A549 (cell line): ENCODE results near the gene TCOF1. TPM values are rescaled to one million over a fixed set of nuclear protein-coding genes. Genes with fewer than 3 reads are reported as not detected.

ENCODE experiments used
- ATAC-seq, 2 experiments: fragments of 200-7000 bp in 1 of 2; fragments of >200 bp in 1 of 2; cut with Nextera tagmentation in 1 of 2; cut with Tn5 transposase in 1 of 2; 3 replicates each; pipeline versions ENCODE4 v1.8.0 to v1.9.1; 2018 to 2020; ENCODE audit warnings: mild to moderate bottlenecking in 1 of 2, moderate library complexity in 1 of 2
- CTCF ChIA-PET: fragments of 300-600 bp; sonication (Branson Sonifier 250); formaldehyde crosslinking; extraction: SDS; loops from one replicate; lab custom pipeline; 2021; ENCODE audit warnings: antibody characterized with exemption, inconsistent platforms; lab: Yijun Ruan, JAX
- POLR2A ChIA-PET: fragments of 350-600 bp; formaldehyde crosslinking; extraction: SDS; loops from one replicate; lab custom pipeline; 2021; ENCODE audit warnings: antibody characterized with exemption, inconsistent platforms; lab: Yijun Ruan, JAX
- DNase-seq, 2 experiments: peaks; one replicate each; pipeline versions ENCODE4 v3.0.0 to v3.0.0-alpha.2; 2011 to 2016; ENCODE audit warnings: low read depth in 1 of 2, low spot score in 1 of 2
- FAIRE-seq: peaks from 2 replicates; lab custom pipeline; 2011; peaks lifted over from hg19 to GRCh38; lab: Jason Lieb, UNC
- H3K27ac ChIP-seq, 2 experiments: fragments of >200 bp; sonication (Bioruptor Twin); formaldehyde crosslinking; 3 replicates each; pipeline ENCODE4 v1.5.1; 2016 to 2017
- H3K4me1 ChIP-seq: fragments of >200 bp; sonication (Bioruptor Twin); formaldehyde crosslinking; 3 replicates; pipeline ENCODE4 v1.6.1; 2016
- H3K4me2 ChIP-seq: fragments of >200 bp; sonication (Bioruptor Twin); formaldehyde crosslinking; 3 replicates; pipeline ENCODE4 v1.6.1; 2016
- H3K4me3 ChIP-seq: fragments of >200 bp; sonication (Bioruptor Twin); formaldehyde crosslinking; 3 replicates; pipeline ENCODE4 v1.5.1; 2016
- H3K9me3 ChIP-seq: fragments of >200 bp; sonication (Bioruptor Twin); formaldehyde crosslinking; 3 replicates; pipeline ENCODE4 v1.6.1; 2016
- BCL3 ChIP-seq: fragments of >200 bp; sonication (Bioruptor Twin); formaldehyde crosslinking; IDR thresholded peaks from 3 replicates; pipeline ENCODE4 v1.6.1; 2016
- CBX2 ChIP-seq: fragments of 200-600 bp; sonication (generic); IDR thresholded peaks from 2 replicates; pipeline ENCODE4 v1.6.1; 2016; ENCODE audit warnings: low read depth, mild to moderate bottlenecking, borderline replicate concordance
- CEBPB ChIP-seq, 2 experiments: fragments of >200 bp in 1 of 2; sonication (Bioruptor Twin) in 1 of 2; formaldehyde crosslinking in 1 of 2; IDR thresholded peaks; 2 replicates each; pipeline ENCODE4 v1.6.1; 2012 to 2016
- EHF ChIP-seq: fragments of 250-450 bp; sonication (Bioruptor Pico); IDR thresholded peaks from 2 replicates; pipeline ENCODE4 v1.5.0; 2020; ENCODE audit warnings: mild to moderate bottlenecking
- EHMT2 ChIP-seq: fragments of 200-600 bp; sonication (generic); IDR thresholded peaks from 2 replicates; pipeline ENCODE4 v1.6.1; 2016; ENCODE audit warnings: antibody characterized with exemption, low read depth, mild to moderate bottlenecking, moderate library complexity
- EP300 ChIP-seq, 2 experiments: fragments of >200 bp; sonication (Bioruptor Twin); formaldehyde crosslinking; IDR thresholded peaks; 2 replicates in 1 of 2; 3 replicates in 1 of 2; pipeline ENCODE4 v1.6.1; 2016 to 2017
- FOXS1 ChIP-seq: fragments of 250-450 bp; sonication (Bioruptor Pico); IDR thresholded peaks from 2 replicates; pipeline ENCODE4 v1.5.0; 2020; ENCODE audit warnings: mild to moderate bottlenecking, moderate library complexity
- HOXA7 ChIP-seq: fragments of 250-450 bp; sonication (Bioruptor Pico); IDR thresholded peaks from 2 replicates; pipeline ENCODE4 v1.5.0; 2020; ENCODE audit warnings: mild to moderate bottlenecking, moderate library complexity
- HOXB13 ChIP-seq: fragments of 250-450 bp; sonication (Bioruptor Pico); IDR thresholded peaks from 2 replicates; pipeline ENCODE4 v1.5.0; 2020; ENCODE audit warnings: low read depth, mild to moderate bottlenecking, moderate library complexity
- KDM1A ChIP-seq: fragments of 200-600 bp; sonication (generic); IDR thresholded peaks from 2 replicates; pipeline ENCODE4 v1.6.1; 2016; ENCODE audit warnings: low read depth, mild to moderate bottlenecking
- KDM5A ChIP-seq: fragments of 200-600 bp; sonication (generic); IDR thresholded peaks from 2 replicates; pipeline ENCODE4 v1.6.1; 2016; ENCODE audit warnings: antibody characterized with exemption, mild to moderate bottlenecking
- NPAS2 ChIP-seq: fragments of 250-450 bp; sonication (Bioruptor Pico); IDR thresholded peaks from 2 replicates; pipeline ENCODE4 v1.8.0; 2022; ENCODE audit warnings: mild to moderate bottlenecking, moderate library complexity, borderline replicate concordance
- NR3C1 ChIP-seq: fragments of >200 bp; sonication (Bioruptor Twin); formaldehyde crosslinking; IDR thresholded peaks from 3 replicates; pipeline ENCODE4 v1.6.1; 2017
- PBX3 ChIP-seq: IDR thresholded peaks from 2 replicates; pipeline ENCODE4 v1.6.1; 2012
- RARB ChIP-seq: fragments of 250-450 bp; sonication (Bioruptor Pico); IDR thresholded peaks from 2 replicates; pipeline ENCODE4 v1.8.0; 2021; ENCODE audit warnings: mild to moderate bottlenecking, moderate library complexity
- RFX5 ChIP-seq: fragments of 450-650 bp; IDR thresholded peaks from 2 replicates; pipeline ENCODE4 v1.7.1; 2014; ENCODE audit warnings: antibody characterized with exemption, mild to moderate bottlenecking, moderate library complexity
- RNF2 ChIP-seq: fragments of 200-600 bp; sonication (generic); IDR thresholded peaks from 2 replicates; pipeline ENCODE4 v1.6.1; 2016; ENCODE audit warnings: low read depth, mild to moderate bottlenecking, antibody characterized with exemption, moderate library complexity, borderline replicate concordance
- SMC3 ChIP-seq: fragments of >200 bp; sonication (Bioruptor Twin); formaldehyde crosslinking; IDR thresholded peaks from 3 replicates; pipeline ENCODE4 v1.6.1; 2018; ENCODE audit warnings: inconsistent platforms
- TFCP2L1 ChIP-seq: fragments of 250-450 bp; sonication (Bioruptor Pico); IDR thresholded peaks from 2 replicates; pipeline ENCODE4 v1.5.0; 2021; ENCODE audit warnings: mild to moderate bottlenecking
- TP53 ChIP-seq: fragments of 250-450 bp; sonication (Bioruptor Pico); IDR thresholded peaks from 2 replicates; pipeline ENCODE4 v1.5.0; 2021; ENCODE audit warnings: mild to moderate bottlenecking, moderate library complexity
- ZC3H11A ChIP-seq: fragments of 450-650 bp; IDR thresholded peaks from 2 replicates; pipeline ENCODE4 v1.6.1; 2014; ENCODE audit warnings: antibody characterized with exemption, mild to moderate bottlenecking
- ZNF302 ChIP-seq: fragments of 250-450 bp; sonication (Bioruptor Pico); IDR thresholded peaks from 2 replicates; pipeline ENCODE4 v1.9.0; 2021; ENCODE audit warnings: inconsistent platforms, mild to moderate bottlenecking, moderate library complexity
- ZSCAN20 ChIP-seq: fragments of 250-450 bp; sonication (Bioruptor Pico); IDR thresholded peaks from 2 replicates; pipeline ENCODE4 v1.8.0; 2022; ENCODE audit warnings: mild to moderate bottlenecking, moderate library complexity
- WGBS: methylation state at CpG from one replicate; pipeline ENCODE4 v1.1.6; 2017; ENCODE audit errors: missing lambda C conversion rate; 5-methylcytosine and 5-hydroxymethylcytosine counted together
- polyA plus RNA-seq, 4 experiments: library from polyadenylated mRNA; depleted of rRNA in 3 of 4; stranded (reverse); fragments of >200 nt; fragmentation: RNase III in 1 of 4; extraction: RNeasy Plus Mini Kit Qiagen cat#74134 plus additional on column Dnase treatment in 1 of 4; gene quantifications; 2 replicates in 3 of 4; 3 replicates in 1 of 4; pipeline ENCODE4 v1.2.3, GENCODE V29; 2011 to 2017
- TF ChIP-seq, protein P1 (sequence below): IDR thresholded peaks from 2 replicates; pipeline ENCODE4 v1.6.1; 2012; ENCODE audit warnings: low read depth, borderline replicate concordance
- TF ChIP-seq, protein P2 (sequence below): IDR thresholded peaks from 2 replicates; pipeline ENCODE4 v1.6.1; 2012
- TF ChIP-seq, protein P3 (sequence below): fragments of 450-650 bp; IDR thresholded peaks from 2 replicates; pipeline ENCODE4 v1.6.1; 2014; ENCODE audit warnings: antibody characterized with exemption

Gene TCOF1
- polyA plus RNA-seq, 2 of the 4 experiments (the other 2 are of a cell fraction) = 17.5 to 47.1 TPM

DNA sequence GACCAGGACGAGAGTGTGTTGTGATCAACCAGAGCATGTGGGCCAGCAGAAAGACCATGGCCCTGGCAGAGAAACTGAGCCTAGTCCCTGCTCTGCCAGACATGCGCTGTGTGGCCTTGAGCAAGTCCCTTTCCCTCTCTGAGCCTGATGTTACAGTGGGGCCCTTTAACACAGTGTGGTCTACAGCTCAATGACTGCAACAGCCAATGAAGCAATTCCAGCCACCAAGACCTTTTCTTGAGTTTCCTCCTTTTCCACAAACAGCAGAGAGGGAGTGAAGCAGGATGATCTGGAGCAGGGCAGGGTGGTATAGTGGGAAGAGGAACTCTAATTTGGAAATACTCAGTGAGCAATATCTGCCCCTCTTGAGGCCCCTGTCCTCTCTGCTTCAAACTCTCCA lies 29.0 kb upstream of the TCOF1 start:
- CTCF ChIA-PET = interaction anchor here (0.7 to 1.8 kb wide), 6 partner anchors 9 to 56 kb away, joined by 3 to 6 read pairs (median 4); no protein-coding TSS in a partner anchor
- H3K27ac ChIP-seq = no peak overlapping the region
- no peak overlapping the region for H3K4me3 ChIP-seq
- POLR2A ChIA-PET = no interaction called here
- no peaks in the 10 kb centered on the region for H3K9me3 ChIP-seq
- H3K4me1 ChIP-seq = no peaks in the 10 kb centered on the region; the same call in 2 of the 3 replicates
- WGBS = 94% methylated on average over 2 of the region's 2 CpGs
- ATAC-seq = no peak
- TF ChIP-seq NR3C1 (no peak), KDM5A (no peak), RARB (no peak), ZSCAN20 (no peak), ZNF302 (CRISPR knock-in tag) (no peak), EHMT2 (no peak), NPAS2 (CRISPR knock-in tag) (no peak), FOXS1 (CRISPR knock-in tag) (no peak), CBX2 (no peak), TP53 (CRISPR knock-in tag) (no peak), ZC3H11A (no peak), TFCP2L1 (CRISPR knock-in tag) (no peak)
- TF ChIP-seq, protein P1, sequence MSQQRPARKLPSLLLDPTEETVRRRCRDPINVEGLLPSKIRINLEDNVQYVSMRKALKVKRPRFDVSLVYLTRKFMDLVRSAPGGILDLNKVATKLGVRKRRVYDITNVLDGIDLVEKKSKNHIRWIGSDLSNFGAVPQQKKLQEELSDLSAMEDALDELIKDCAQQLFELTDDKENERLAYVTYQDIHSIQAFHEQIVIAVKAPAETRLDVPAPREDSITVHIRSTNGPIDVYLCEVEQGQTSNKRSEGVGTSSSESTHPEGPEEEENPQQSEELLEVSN = no peak
- TF ChIP-seq, protein P2, sequence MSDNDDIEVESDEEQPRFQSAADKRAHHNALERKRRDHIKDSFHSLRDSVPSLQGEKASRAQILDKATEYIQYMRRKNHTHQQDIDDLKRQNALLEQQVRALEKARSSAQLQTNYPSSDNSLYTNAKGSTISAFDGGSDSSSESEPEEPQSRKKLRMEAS = no peak
- H3K4me2 ChIP-seq = no peak overlapping the region
- DNase-seq = no peak
- no peak for FAIRE-seq

DNA sequence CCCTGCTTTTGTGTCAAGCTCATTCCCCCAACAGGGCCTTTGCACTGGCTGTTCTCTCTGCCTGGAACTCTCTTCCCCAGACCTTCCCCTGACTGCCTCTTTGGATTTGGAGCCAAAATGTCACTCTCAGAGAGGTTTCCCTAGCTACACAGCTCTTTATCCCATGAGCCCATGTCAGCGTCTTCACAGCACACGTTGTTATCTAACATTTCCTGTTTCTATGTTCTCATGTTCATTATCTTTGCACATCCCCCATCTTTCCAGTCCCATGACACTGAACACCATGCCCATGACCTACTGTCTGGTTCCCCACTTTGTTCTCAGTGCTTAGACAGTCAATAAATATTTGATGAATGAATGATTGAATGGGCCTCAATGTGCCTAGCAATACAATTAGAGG lies 28.5 kb upstream of the TCOF1 start:
- Histone ChIP-seq H3K4me1 (no peaks in the 10 kb centered on the region; the same call in 2 of the 3 replicates), H3K4me3 (no peak overlapping the region), H3K9me3 (no peaks in the 10 kb centered on the region), H3K27ac (no peak overlapping the region), H3K4me2 (no peak overlapping the region)
- FAIRE-seq (no peak), DNase-seq (no peak), ATAC-seq (no peak)
- WGBS = 90% methylated on average over 2 of the region's 2 CpGs
- TF ChIP-seq RNF2 (no peak), KDM1A (no peak), HOXB13 (no peak), EHMT2 (no peak), RFX5 (no peak), EHF (CRISPR knock-in tag) (no peak), HOXA7 (CRISPR knock-in tag) (no peak), BCL3 (no peak), ZNF302 (CRISPR knock-in tag) (no peak), EP300 (IDR thresholded peaks at IDR 0.05) (no peak), CEBPB (IDR thresholded peaks at IDR 0.05) (no peak), PBX3 (no peak), SMC3 (no peak)
- TF ChIP-seq, protein P1 = no peak
- TF ChIP-seq, protein P3, sequence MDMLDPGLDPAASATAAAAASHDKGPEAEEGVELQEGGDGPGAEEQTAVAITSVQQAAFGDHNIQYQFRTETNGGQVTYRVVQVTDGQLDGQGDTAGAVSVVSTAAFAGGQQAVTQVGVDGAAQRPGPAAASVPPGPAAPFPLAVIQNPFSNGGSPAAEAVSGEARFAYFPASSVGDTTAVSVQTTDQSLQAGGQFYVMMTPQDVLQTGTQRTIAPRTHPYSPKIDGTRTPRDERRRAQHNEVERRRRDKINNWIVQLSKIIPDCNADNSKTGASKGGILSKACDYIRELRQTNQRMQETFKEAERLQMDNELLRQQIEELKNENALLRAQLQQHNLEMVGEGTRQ = no peak
- TF ChIP-seq, protein P2 = no peak
- POLR2A ChIA-PET = no interaction called here
- CTCF ChIA-PET = interaction anchor here (1.2 to 1.8 kb wide), 2 partner anchors 10 to 40 kb away, joined by 3 to 6 read pairs; no protein-coding TSS in a partner anchor
